IMR-90 (cell line): Measurements from ENCODE around the gene TMC3. TPM values are rescaled to one million over a fixed set of nuclear protein-coding genes. Genes with fewer than 3 reads are reported as not detected.

Experiments
- ATAC-seq: fragments of 200-7000 bp; cut with Tn5 transposase; 2 replicates; pipeline ENCODE4 v1.9.1; 2020; ENCODE audit warnings: low read depth, mild to moderate bottlenecking, moderate library complexity
- BruUV-seq: library from RNA; stranded (reverse); fragments of 400-500 nt; replicated peaks from 2 replicates; lab custom pipeline; 2021; lab: Mats Ljungman, UMichigan
- CTCF ChIA-PET: fragments of 300-600 bp; formaldehyde crosslinking; extraction: SDS; loops from one replicate; lab custom pipeline; 2021; ENCODE audit warnings: antibody characterized with exemption; lab: Yijun Ruan, JAX
- POLR2A ChIA-PET: fragments of 300-600 bp; sonication (Branson Sonifier 250); formaldehyde crosslinking; loops from one replicate; lab custom pipeline; 2022; ENCODE audit warnings: antibody characterized with exemption; ENCODE audit not compliant: unreplicated experiment; lab: Charles Lee
- DNase-seq: peaks from one replicate; pipeline ENCODE4 v3.0.0; 2013
- H2AFZ ChIP-seq: replicated peaks from 2 replicates; pipeline ENCODE3; 2013; ENCODE audit warnings: low read length, mild to moderate bottlenecking; ENCODE audit not compliant: poor library complexity
- H2AK5ac ChIP-seq: 2 replicates; pipeline ENCODE4 v1.6.1; 2013; ENCODE audit warnings: low read depth, low read length, inconsistent platforms
- H2AK9ac ChIP-seq: replicated peaks from 2 replicates; pipeline ENCODE3; 2013; ENCODE audit warnings: mild to moderate bottlenecking, low read depth, low read length, moderate library complexity; ENCODE audit not compliant: poor library complexity
- H2BK120ac ChIP-seq: 2 replicates; pipeline ENCODE4 v1.6.1; 2013; ENCODE audit warnings: low read depth, low read length, inconsistent platforms
- H2BK15ac ChIP-seq: 3 replicates; pipeline ENCODE4 v1.6.1; 2013; ENCODE audit warnings: low read depth, low read length, inconsistent platforms
- H2BK20ac ChIP-seq: 2 replicates; pipeline ENCODE4 v1.6.1; 2013; ENCODE audit warnings: low read depth, mild to moderate bottlenecking, inconsistent platforms, low read length, moderate library complexity
- H2BK5ac ChIP-seq: 2 replicates; pipeline ENCODE4 v1.6.1; 2013; ENCODE audit warnings: mild to moderate bottlenecking, low read depth, low read length, inconsistent platforms; ENCODE audit not compliant: poor library complexity, severe bottlenecking
- H3K14ac ChIP-seq: replicated peaks from 2 replicates; pipeline ENCODE4 v1.6.1; 2013; ENCODE audit warnings: low read depth, low read length, inconsistent platforms
- H3K18ac ChIP-seq: 2 replicates; pipeline ENCODE4 v1.6.1; 2013; ENCODE audit warnings: low read depth, low read length, control low read depth
- H3K23ac ChIP-seq: 2 replicates; pipeline ENCODE4 v1.6.1; 2013; ENCODE audit warnings: low read depth, low read length, inconsistent platforms
- H3K27ac ChIP-seq: 2 replicates; pipeline ENCODE4 v1.5.1; 2013; ENCODE audit warnings: mild to moderate bottlenecking, control low read depth, low read length; ENCODE audit not compliant: insufficient read depth
- H3K27me3 ChIP-seq: 2 replicates; pipeline ENCODE4 v1.6.1; 2013; ENCODE audit warnings: low read length; ENCODE audit not compliant: control insufficient read depth, insufficient read depth
- H3K36me3 ChIP-seq: 2 replicates; pipeline ENCODE4 v1.6.1; 2013; ENCODE audit warnings: low read length, mixed read lengths; ENCODE audit not compliant: control insufficient read depth, insufficient read depth
- H3K4ac ChIP-seq: 2 replicates; pipeline ENCODE4 v1.6.1; 2013; ENCODE audit warnings: low read depth, low read length, inconsistent platforms
- H3K4me1 ChIP-seq: 2 replicates; pipeline ENCODE4 v1.6.1; 2013; ENCODE audit warnings: low read length, mixed read lengths; ENCODE audit not compliant: control insufficient read depth, insufficient read depth
- H3K4me2 ChIP-seq: 2 replicates; pipeline ENCODE4 v1.6.1; 2013; ENCODE audit warnings: low read depth, mild to moderate bottlenecking, control low read depth, low read length, moderate library complexity
- H3K4me3 ChIP-seq: 2 replicates; pipeline ENCODE4 v1.5.1; 2013; ENCODE audit warnings: low read depth, mild to moderate bottlenecking, control low read depth, low read length, moderate library complexity; ENCODE audit not compliant: insufficient read depth
- H3K56ac ChIP-seq: 2 replicates; pipeline ENCODE4 v1.6.1; 2013; ENCODE audit warnings: low read length, inconsistent platforms; ENCODE audit not compliant: insufficient read depth; ENCODE audit errors: extremely low read depth
- H3K79me1 ChIP-seq, 2 experiments: 2 replicates each; pipeline ENCODE4 v1.6.1; 2013; ENCODE audit warnings: low read length in 2 of 2, inconsistent platforms in 1 of 2, low read depth in 1 of 2
- H3K9ac ChIP-seq: 2 replicates; pipeline ENCODE4 v1.6.1; 2013; ENCODE audit warnings: low read depth, low read length, control low read depth
- H3K9me1 ChIP-seq: 2 replicates; pipeline ENCODE4 v1.6.1; 2013; ENCODE audit warnings: low read length, inconsistent platforms; ENCODE audit not compliant: insufficient read depth
- H3K9me3 ChIP-seq: 2 replicates; pipeline ENCODE4 v1.6.1; 2013; ENCODE audit warnings: low read length; ENCODE audit not compliant: control insufficient read depth, insufficient read depth
- H4K20me1 ChIP-seq: 2 replicates; pipeline ENCODE4 v1.6.1; 2013; ENCODE audit warnings: low read length, inconsistent platforms; ENCODE audit not compliant: insufficient read depth
- H4K5ac ChIP-seq: 2 replicates; pipeline ENCODE4 v1.6.1; 2013; ENCODE audit warnings: mild to moderate bottlenecking, low read depth, low read length, control low read depth
- H4K8ac ChIP-seq, 2 experiments: 2 replicates each; pipeline ENCODE4 v1.6.1; 2013; ENCODE audit warnings: low read depth in 2 of 2, low read length in 2 of 2, control low read depth in 1 of 2, inconsistent platforms in 1 of 2
- H4K91ac ChIP-seq: 2 replicates; pipeline ENCODE4 v1.6.1; 2013; ENCODE audit warnings: low read depth, low read length, inconsistent platforms; ENCODE audit not compliant: insufficient read depth
- BHLHE40 ChIP-seq: fragments of 150-350 bp; IDR thresholded peaks from 2 replicates; pipeline ENCODE4 v1.6.1; 2016; ENCODE audit warnings: mild to moderate bottlenecking, low read depth, low read length
- CEBPB ChIP-seq: IDR thresholded peaks from 2 replicates; pipeline ENCODE4 v1.6.1; 2012; ENCODE audit warnings: low read depth, low read length, improper control_type of control experiment
- FOS ChIP-seq: fragments of 150-350 bp; IDR thresholded peaks from 2 replicates; pipeline ENCODE4 v1.6.1; 2016; ENCODE audit warnings: low read depth, low read length
- MAFK ChIP-seq: IDR thresholded peaks from 2 replicates; pipeline ENCODE4 v1.6.1; 2012; ENCODE audit warnings: low read depth, low read length, improper control_type of control experiment
- NFE2L2 ChIP-seq: fragments of 150-350 bp; IDR thresholded peaks from 2 replicates; pipeline ENCODE4 v1.6.1; 2016; ENCODE audit warnings: low read depth, mild to moderate bottlenecking, low read length
- POLR2A ChIP-seq: IDR thresholded peaks from 2 replicates; pipeline ENCODE4 v1.6.1; 2012; ENCODE audit warnings: mild to moderate bottlenecking, low read depth, low read length
- RAD21 ChIP-seq: IDR thresholded peaks from 2 replicates; pipeline ENCODE4 v1.6.1; 2012; ENCODE audit warnings: low read length, improper control_type of control experiment
- RCOR1 ChIP-seq: IDR thresholded peaks from 2 replicates; pipeline ENCODE4 v1.6.1; 2012; ENCODE audit warnings: mild to moderate bottlenecking, low read length, improper control_type of control experiment; ENCODE audit not compliant: insufficient replicate concordance
- RFX5 ChIP-seq: IDR thresholded peaks from 2 replicates; pipeline ENCODE4 v1.8.0; 2012; ENCODE audit warnings: low read depth, mild to moderate bottlenecking, low read length, moderate library complexity
- SMC3 ChIP-seq: fragments of 150-350 bp; IDR thresholded peaks from 2 replicates; pipeline ENCODE4 v1.6.1; 2016; ENCODE audit warnings: low read depth, mild to moderate bottlenecking, antibody characterized with exemption, low read length, moderate library complexity
- WGBS, 2 experiments: methylation state at CpG; one replicate each; pipeline versions ENCODE4 v1.1.5 to v1.1.7; 2013; ENCODE audit warnings: missing lambda C conversion rate in 2 of 2; ENCODE audit not compliant: insufficient read length in 1 of 2; ENCODE audit errors: extremely low coverage in 2 of 2; 5-methylcytosine and 5-hydroxymethylcytosine counted together
- dilution Hi-C: fragments of 300-500 bp; cut with HindIII; formaldehyde crosslinking; loops from one replicate; pipeline ENCODE4 v1.14.3; 2018; ENCODE audit warnings: low sequenced_read_pairs; ENCODE audit not compliant: unreplicated experiment
- in situ Hi-C: fragments of 300-500 bp; cut with MboI; formaldehyde crosslinking; loops from 3 replicates; pipeline ENCODE4 v1.14.3; 2019; ENCODE audit warnings: low sequenced_read_pairs, inconsistent platforms, mixed read lengths
- intact Hi-C: fragments of 100-400 bp; cut with micrococcal nuclease; formaldehyde crosslinking; loops from 2 replicates; pipeline ENCODE4 v1.10.0; 2022
- polyA plus RNA-seq, 3 experiments: library from polyadenylated mRNA; depleted of rRNA; stranded (reverse); fragments of >200 nt; gene quantifications; 2 replicates each; pipeline ENCODE4 v1.2.3, GENCODE V29; 2012; ENCODE audit warnings: low replicate concordance in 1 of 3
- total RNA-seq: library from RNA; depleted of rRNA; stranded (reverse); fragments of >200 nt; gene quantifications from 2 replicates; pipeline ENCODE4 v1.2.3, GENCODE V29; 2012
- TF ChIP-seq, protein P1 (sequence below): fragments of 150-350 bp; IDR thresholded peaks from 2 replicates; pipeline ENCODE4 v1.6.1; 2016; ENCODE audit warnings: low read depth, mild to moderate bottlenecking, low read length, moderate library complexity, borderline replicate concordance

The TMC3 gene
- total and polyA plus RNA-seq, 2 of the 4 experiments (the other 2 are of a cell fraction) = not detected

DNA sequence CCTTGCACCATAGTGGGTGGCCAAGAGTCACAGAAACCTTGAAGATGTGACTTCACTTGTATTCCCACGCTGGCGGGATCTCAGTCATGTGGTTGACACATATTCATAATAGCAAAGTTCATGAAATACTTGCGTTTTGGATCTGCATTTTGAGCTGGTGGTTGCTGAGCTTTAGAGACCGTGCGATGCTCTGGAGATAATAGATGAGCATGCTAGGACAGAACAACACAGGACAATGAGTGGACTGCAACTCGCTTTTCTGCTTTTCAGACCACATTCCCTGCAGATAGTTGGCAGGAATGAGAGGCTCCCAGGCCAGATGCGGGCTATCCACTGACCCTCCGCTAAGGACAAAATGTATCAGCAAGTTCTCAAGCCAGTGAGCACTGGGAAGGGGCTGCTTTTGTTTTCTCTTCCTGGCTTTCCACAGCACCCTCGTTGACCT lies 36.3 kb downstream of the TMC3 start:
- ChIA-PET POLR2A (no interaction called here), CTCF (no interaction called here)
- Histone ChIP-seq H3K23ac (no peak overlapping the region), H2AFZ (no peak overlapping the region), H3K4ac (no peak overlapping the region), H3K56ac (no peak overlapping the region), H3K4me1 (peaks cover 9% of the 10 kb centered on the region), H3K36me3 (no peaks in the 10 kb centered on the region), H2BK5ac (no peak overlapping the region), H3K27me3 (no peaks in the 10 kb centered on the region; the same call in 1 of the 2 replicates), H4K8ac (no peak overlapping the region), H3K9me3 (no peaks in the 10 kb centered on the region), H3K79me1 (no peaks in the 10 kb centered on the region), H3K27ac (no peak overlapping the region), H3K14ac (0 out of 2 replicates have a peak overlapping the region, but pooled peaks have one; percentile 15), H2AK5ac (peak overlapping the region; percentile 35; the same call in 1 of the 2 replicates), H3K4me3 (no peak overlapping the region), H3K4me2 (no peak overlapping the region), H2AK9ac (no peak overlapping the region), H3K9ac (no peak overlapping the region), H4K5ac (0 out of 2 replicates have a peak overlapping the region, but pooled peaks have one; percentile 8), H2BK120ac (no peak overlapping the region), H4K20me1 (no peaks in the 10 kb centered on the region), H2BK20ac (no peak overlapping the region), H3K9me1 (peaks cover 7% of the 10 kb centered on the region; the same call in 1 of the 2 replicates), H4K91ac (no peak overlapping the region), H3K18ac (peak overlapping the region; percentile 17; the same call in 1 of the 2 replicates), H2BK15ac (peak overlapping the region; percentile 41; the same call in 1 of the 3 replicates)
- ATAC-seq (no peak), DNase-seq (no peak)
- 93% methylated on average over 3 of the region's 9 CpGs; no CpG with 5 or more reads in 1 of the 2 experiments for WGBS, 2 experiments
- intact Hi-C loops = no loop called here
- dilution Hi-C loops = no loop called here
- in situ Hi-C loops = no loop called here
- no TSS peak for BruUV-seq
- no peak for TF ChIP-seq CEBPB
- TF ChIP-seq RAD21 = no peak
- TF ChIP-seq, protein P1, sequence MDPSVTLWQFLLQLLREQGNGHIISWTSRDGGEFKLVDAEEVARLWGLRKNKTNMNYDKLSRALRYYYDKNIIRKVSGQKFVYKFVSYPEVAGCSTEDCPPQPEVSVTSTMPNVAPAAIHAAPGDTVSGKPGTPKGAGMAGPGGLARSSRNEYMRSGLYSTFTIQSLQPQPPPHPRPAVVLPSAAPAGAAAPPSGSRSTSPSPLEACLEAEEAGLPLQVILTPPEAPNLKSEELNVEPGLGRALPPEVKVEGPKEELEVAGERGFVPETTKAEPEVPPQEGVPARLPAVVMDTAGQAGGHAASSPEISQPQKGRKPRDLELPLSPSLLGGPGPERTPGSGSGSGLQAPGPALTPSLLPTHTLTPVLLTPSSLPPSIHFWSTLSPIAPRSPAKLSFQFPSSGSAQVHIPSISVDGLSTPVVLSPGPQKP = no peak
- no peak for TF ChIP-seq MAFK
- TF ChIP-seq NFE2L2 = no peak
- no peak for TF ChIP-seq FOS
- TF ChIP-seq SMC3 = no peak
- no peak for TF ChIP-seq BHLHE40
- no peak for TF ChIP-seq POLR2A
- no peak for TF ChIP-seq RFX5
- no peak for TF ChIP-seq RCOR1
